GM12878 (cell line): ENCODE measurements around the gene RIPK3. TPM values are rescaled to one million over a fixed set of nuclear protein-coding genes. Genes with fewer than 3 reads are reported as not detected.

Experiments used
- ATAC-seq: fragments of 200-7000 bp; cut with Tn5 transposase; 3 replicates; pipeline ENCODE4 v1.9.1; 2020; ENCODE audit warnings: mild to moderate bottlenecking, moderate library complexity
- BruUV-seq: library from RNA; stranded (reverse); fragments of 400-500 nt; replicated peaks from 2 replicates; lab custom pipeline; 2021; lab: Mats Ljungman, UMichigan
- CTCF ChIA-PET: fragments of 300-600 bp; sonication (Branson Sonifier 250); formaldehyde crosslinking; extraction: SDS; loops from one replicate; lab custom pipeline; 2021; ENCODE audit warnings: inconsistent platforms; lab: Yijun Ruan, JAX
- POLR2A ChIA-PET: fragments of 350-600 bp; formaldehyde crosslinking; extraction: SDS; loops from one replicate; lab custom pipeline; 2021; ENCODE audit warnings: inconsistent platforms; lab: Charles Lee
- RAD21 ChIA-PET: fragments of 300-600 bp; sonication (Branson Sonifier 250); formaldehyde crosslinking; loops from one replicate; lab custom pipeline; 2023; ENCODE audit warnings: antibody characterized with exemption; ENCODE audit not compliant: unreplicated experiment; lab: Charles Lee
- SMC1A ChIA-PET: fragments of 300-600 bp; sonication (Branson Sonifier 250); formaldehyde crosslinking; loops from one replicate; lab custom pipeline; 2023; ENCODE audit not compliant: unreplicated experiment, uncharacterized antibody; lab: Charles Lee
- DNase-seq: peaks from one replicate; pipeline ENCODE4 v3.0.0-alpha.2; 2011; ENCODE audit warnings: low read depth, low spot score
- FAIRE-seq: peaks from 3 replicates; lab custom pipeline; 2011; peaks lifted over from hg19 to GRCh38; lab: Jason Lieb, UNC
- H2AFZ ChIP-seq: 2 replicates; pipeline ENCODE4 v1.6.0; 2011; ENCODE audit warnings: low read depth, low read length, control low read depth; ENCODE audit not compliant: control insufficient read depth
- H3K27ac ChIP-seq: 2 replicates; pipeline ENCODE4 v1.5.1; 2011; ENCODE audit warnings: control low read depth; ENCODE audit not compliant: control insufficient read depth, insufficient read depth
- H3K27me3 ChIP-seq, 2 experiments: replicated peaks in 1 of 2; 2 replicates each; pipeline versions ENCODE4 v1.6.0 to v1.6.1; 2011; ENCODE audit warnings: low read length in 1 of 2; ENCODE audit not compliant: control insufficient read depth in 2 of 2, insufficient read depth in 2 of 2
- H3K36me3 ChIP-seq, 2 experiments: 2 replicates each; pipeline ENCODE4 v1.5.1; 2011; ENCODE audit warnings: low read length in 1 of 2; ENCODE audit not compliant: control insufficient read depth in 2 of 2, insufficient read depth in 2 of 2
- H3K4me1 ChIP-seq: 2 replicates; pipeline ENCODE4 v1.6.1; 2011; ENCODE audit warnings: mild to moderate bottlenecking, low read length, moderate library complexity, mixed read lengths; ENCODE audit not compliant: control insufficient read depth, insufficient read depth
- H3K4me2 ChIP-seq: 2 replicates; pipeline ENCODE4 v1.6.0; 2011; ENCODE audit warnings: control low read depth; ENCODE audit not compliant: control insufficient read depth, insufficient read depth
- H3K4me3 ChIP-seq: fragments of 200-600 bp; sonication (generic); 2 replicates; pipeline ENCODE4 v1.5.1; 2016
- H3K79me2 ChIP-seq: 2 replicates; pipeline ENCODE4 v1.6.0; 2011; ENCODE audit warnings: low read length; ENCODE audit not compliant: control insufficient read depth, insufficient read depth
- H3K9ac ChIP-seq: 2 replicates; pipeline ENCODE4 v1.8.0; 2011; ENCODE audit warnings: low read length, control low read depth, mixed read lengths; ENCODE audit not compliant: control insufficient read depth, insufficient read depth
- H3K9me3 ChIP-seq: replicated peaks from 3 replicates; pipeline ENCODE4 v1.5.1; 2011; ENCODE audit warnings: mild to moderate bottlenecking, low read length; ENCODE audit not compliant: control insufficient read depth, insufficient read depth
- H4K20me1 ChIP-seq: 2 replicates; pipeline ENCODE4 v1.6.0; 2011; ENCODE audit not compliant: control insufficient read depth, insufficient read depth
- NR2F1 ChIP-seq: fragments of 450-650 bp; conservative IDR thresholded peaks from 2 replicates; pipeline ENCODE4 v1.6.1; 2017; ENCODE audit warnings: mild to moderate bottlenecking
- WGBS: methylation state at CpG from one replicate; pipeline ENCODE4 v1.1.6; 2016; ENCODE audit warnings: low lambda C conversion rate; ENCODE audit not compliant: insufficient replicate concordance, insufficient coverage; ENCODE audit errors: missing lambda C conversion rate; 5-methylcytosine and 5-hydroxymethylcytosine counted together
- in situ Hi-C: fragments of 300-500 bp; cut with MboI; formaldehyde crosslinking; loops from 9 replicates; pipeline ENCODE4 v1.14.3; 2018; ENCODE audit warnings: mixed read lengths
- intact Hi-C: fragments of 100-400 bp; cut with micrococcal nuclease; formaldehyde crosslinking; loops from one replicate; pipeline ENCODE4 v1.14.2; 2022; ENCODE audit not compliant: unreplicated experiment
- polyA plus RNA-seq, 11 experiments: library from polyadenylated mRNA; depleted of rRNA in 4 of 11; unstranded in 6 of 11; stranded (reverse) in 5 of 11; fragments of >200 nt; fragmentation: Nextera tagmentation in 4 of 11; fragmentation: Illumina TruSeq in 1 of 11; extraction: Ambion mirVana in 4 of 11; extraction: Trizol in 1 of 11; gene quantifications; 1 replicate in 1 of 11; 2 replicates in 10 of 11; pipeline versions ENCODE4 v1.2.1 to v1.2.3, GENCODE V29; 2011 to 2016; ENCODE audit warnings: inconsistent platforms in 2 of 11, missing spikeins in 2 of 11, low read depth in 1 of 11
- total RNA-seq, 4 experiments: library from RNA; depleted of rRNA in 3 of 4; stranded (reverse); fragments of >200 nt in 3 of 4; fragmentation: Illumina TruSeq in 1 of 4; extraction: Trizol in 1 of 4; gene quantifications; 2 replicates each; pipeline versions ENCODE4 v1.2.1 to v1.2.3, GENCODE V29; 2013 to 2021
- TF ChIP-seq, protein P1 (sequence below): fragments of 450-650 bp; IDR thresholded peaks from 2 replicates; pipeline ENCODE4 v1.6.1; 2017; ENCODE audit warnings: mild to moderate bottlenecking
- TF ChIP-seq, protein P2 (sequence below): IDR thresholded peaks from 2 replicates; pipeline ENCODE4 v1.6.1; 2012; ENCODE audit warnings: mild to moderate bottlenecking, low read depth, low read length

The RIPK3 gene
- total and polyA plus RNA-seq, 10 of the 15 experiments (the other 5 are each of a cell fraction or from before 2014, with no cell fraction given) = 2.0 to 13.6 (median 8.1) TPM

DNA sequence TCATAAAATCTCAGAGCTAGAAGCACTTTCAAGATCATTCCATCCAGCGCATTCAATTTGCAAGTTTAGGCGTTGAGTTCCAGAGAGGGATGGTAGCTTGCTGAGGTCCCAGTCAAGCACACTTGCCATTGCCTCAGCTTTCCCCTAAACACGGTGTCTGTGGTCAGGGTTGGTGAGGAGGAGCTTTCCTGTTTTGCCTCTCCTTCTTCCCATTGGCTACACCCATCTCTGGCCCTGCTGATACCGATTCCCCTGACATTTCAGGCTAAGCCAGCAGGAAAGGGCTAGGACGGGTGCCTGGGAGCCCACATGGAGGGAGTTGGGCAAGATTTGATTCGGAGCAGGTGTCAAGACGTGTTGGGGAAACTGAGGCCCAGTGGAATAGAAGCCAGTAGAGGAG, 37.3 kb upstream of the RIPK3 start:
- DNase-seq (no peak), ATAC-seq (no peak), FAIRE-seq (no peak)
- H3K36me3 ChIP-seq = no peaks in the 10 kb centered on the region
- POLR2A ChIA-PET = interaction anchor here (1.1 kb wide), 1 partner anchor 11 kb away, joined by 3 read pairs; no protein-coding TSS in a partner anchor
- in situ Hi-C loops (no loop called here), intact Hi-C loops (no loop called here)
- no peaks in the 10 kb centered on the region for H3K4me1 ChIP-seq
- no peak overlapping the region for H2AFZ ChIP-seq
- SMC1A ChIA-PET = no interaction called here
- no TSS peak for BruUV-seq
- WGBS = 32% methylated on average over 7 of the region's 7 CpGs
- H3K9me3 ChIP-seq = no peaks in the 10 kb centered on the region
- RAD21 ChIA-PET = no interaction called here
- CTCF ChIA-PET = interaction anchor here (0.8 to 2.8 kb wide), 3 partner anchors 29 to 55 kb away, joined by 3 to 8 read pairs (median 3); no protein-coding TSS in a partner anchor
- no peak overlapping the region for H3K27ac ChIP-seq
- TF ChIP-seq NR2F1 = no peak
- TF ChIP-seq, protein P1, sequence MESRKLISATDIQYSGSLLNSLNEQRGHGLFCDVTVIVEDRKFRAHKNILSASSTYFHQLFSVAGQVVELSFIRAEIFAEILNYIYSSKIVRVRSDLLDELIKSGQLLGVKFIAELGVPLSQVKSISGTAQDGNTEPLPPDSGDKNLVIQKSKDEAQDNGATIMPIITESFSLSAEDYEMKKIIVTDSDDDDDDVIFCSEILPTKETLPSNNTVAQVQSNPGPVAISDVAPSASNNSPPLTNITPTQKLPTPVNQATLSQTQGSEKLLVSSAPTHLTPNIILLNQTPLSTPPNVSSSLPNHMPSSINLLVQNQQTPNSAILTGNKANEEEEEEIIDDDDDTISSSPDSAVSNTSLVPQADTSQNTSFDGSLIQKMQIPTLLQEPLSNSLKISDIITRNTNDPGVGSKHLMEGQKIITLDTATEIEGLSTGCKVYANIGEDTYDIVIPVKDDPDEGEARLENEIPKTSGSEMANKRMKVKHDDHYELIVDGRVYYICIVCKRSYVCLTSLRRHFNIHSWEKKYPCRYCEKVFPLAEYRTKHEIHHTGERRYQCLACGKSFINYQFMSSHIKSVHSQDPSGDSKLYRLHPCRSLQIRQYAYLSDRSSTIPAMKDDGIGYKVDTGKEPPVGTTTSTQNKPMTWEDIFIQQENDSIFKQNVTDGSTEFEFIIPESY = no peak
- TF ChIP-seq, protein P2, sequence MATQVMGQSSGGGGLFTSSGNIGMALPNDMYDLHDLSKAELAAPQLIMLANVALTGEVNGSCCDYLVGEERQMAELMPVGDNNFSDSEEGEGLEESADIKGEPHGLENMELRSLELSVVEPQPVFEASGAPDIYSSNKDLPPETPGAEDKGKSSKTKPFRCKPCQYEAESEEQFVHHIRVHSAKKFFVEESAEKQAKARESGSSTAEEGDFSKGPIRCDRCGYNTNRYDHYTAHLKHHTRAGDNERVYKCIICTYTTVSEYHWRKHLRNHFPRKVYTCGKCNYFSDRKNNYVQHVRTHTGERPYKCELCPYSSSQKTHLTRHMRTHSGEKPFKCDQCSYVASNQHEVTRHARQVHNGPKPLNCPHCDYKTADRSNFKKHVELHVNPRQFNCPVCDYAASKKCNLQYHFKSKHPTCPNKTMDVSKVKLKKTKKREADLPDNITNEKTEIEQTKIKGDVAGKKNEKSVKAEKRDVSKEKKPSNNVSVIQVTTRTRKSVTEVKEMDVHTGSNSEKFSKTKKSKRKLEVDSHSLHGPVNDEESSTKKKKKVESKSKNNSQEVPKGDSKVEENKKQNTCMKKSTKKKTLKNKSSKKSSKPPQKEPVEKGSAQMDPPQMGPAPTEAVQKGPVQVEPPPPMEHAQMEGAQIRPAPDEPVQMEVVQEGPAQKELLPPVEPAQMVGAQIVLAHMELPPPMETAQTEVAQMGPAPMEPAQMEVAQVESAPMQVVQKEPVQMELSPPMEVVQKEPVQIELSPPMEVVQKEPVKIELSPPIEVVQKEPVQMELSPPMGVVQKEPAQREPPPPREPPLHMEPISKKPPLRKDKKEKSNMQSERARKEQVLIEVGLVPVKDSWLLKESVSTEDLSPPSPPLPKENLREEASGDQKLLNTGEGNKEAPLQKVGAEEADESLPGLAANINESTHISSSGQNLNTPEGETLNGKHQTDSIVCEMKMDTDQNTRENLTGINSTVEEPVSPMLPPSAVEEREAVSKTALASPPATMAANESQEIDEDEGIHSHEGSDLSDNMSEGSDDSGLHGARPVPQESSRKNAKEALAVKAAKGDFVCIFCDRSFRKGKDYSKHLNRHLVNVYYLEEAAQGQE = no peak
- no peaks in the 10 kb centered on the region for H3K79me2 ChIP-seq
- H3K9ac ChIP-seq = no peak overlapping the region
- no peak overlapping the region for H3K4me3 ChIP-seq
- H4K20me1 ChIP-seq = no peaks in the 10 kb centered on the region
- no peak overlapping the region for H3K4me2 ChIP-seq
- no peaks in the 10 kb centered on the region for H3K27me3 ChIP-seq
